Activated CD4-positive, alpha-beta memory T cell treated with anti-CD3 and anti-CD28 coated beads for 36 hours (primary cell): Measurements from ENCODE around the gene RAMP1. TPM values are rescaled to one million over a fixed set of nuclear protein-coding genes. Genes with fewer than 3 reads are reported as not detected.

Source experiments
- CTCF ChIA-PET: fragments of 350-600 bp; sonication (Branson Sonifier 250); formaldehyde crosslinking; loops from one replicate; lab custom pipeline; 2021; ENCODE audit warnings: antibody characterized with exemption, inconsistent platforms; lab: Charles Lee
- POLR2A ChIA-PET: fragments of 350-600 bp; sonication (Branson Sonifier 250); formaldehyde crosslinking; loops from one replicate; lab custom pipeline; 2021; ENCODE audit warnings: antibody characterized with exemption; lab: Charles Lee
- DNase-seq: peaks from one replicate; pipeline ENCODE4 v3.0.0-alpha.2; 2020
- H3K27ac Mint-ChIP-seq: one replicate; pipeline ENCODE4 v1.8.0; 2021; ENCODE audit warnings: mixed read lengths
- H3K27me3 Mint-ChIP-seq: one replicate; pipeline ENCODE4 v1.8.0; 2021; ENCODE audit warnings: mixed read lengths
- H3K36me3 Mint-ChIP-seq: one replicate; pipeline ENCODE4 v1.8.0; 2021; ENCODE audit warnings: mixed read lengths
- H3K4me1 Mint-ChIP-seq: one replicate; pipeline ENCODE4 v1.8.0; 2021; ENCODE audit warnings: low read depth, mixed read lengths
- H3K4me3 Mint-ChIP-seq: one replicate; pipeline ENCODE4 v1.8.0; 2021; ENCODE audit warnings: mild to moderate bottlenecking, mixed read lengths
- H3K9me3 Mint-ChIP-seq: one replicate; pipeline ENCODE4 v1.8.0; 2021; ENCODE audit warnings: mixed read lengths
- intact Hi-C: fragments of 100-400 bp; cut with micrococcal nuclease; formaldehyde crosslinking; loops from one replicate; pipeline ENCODE4 v1.15.1; 2023
- total RNA-seq, 2 experiments: library from RNA; stranded (reverse); gene quantifications; one replicate each; pipeline ENCODE4 v1.2.3, GENCODE V29; 2021

Gene RAMP1
- total RNA-seq, 2 experiments from 2014 or later = 0.77 to 0.97 TPM

DNA sequence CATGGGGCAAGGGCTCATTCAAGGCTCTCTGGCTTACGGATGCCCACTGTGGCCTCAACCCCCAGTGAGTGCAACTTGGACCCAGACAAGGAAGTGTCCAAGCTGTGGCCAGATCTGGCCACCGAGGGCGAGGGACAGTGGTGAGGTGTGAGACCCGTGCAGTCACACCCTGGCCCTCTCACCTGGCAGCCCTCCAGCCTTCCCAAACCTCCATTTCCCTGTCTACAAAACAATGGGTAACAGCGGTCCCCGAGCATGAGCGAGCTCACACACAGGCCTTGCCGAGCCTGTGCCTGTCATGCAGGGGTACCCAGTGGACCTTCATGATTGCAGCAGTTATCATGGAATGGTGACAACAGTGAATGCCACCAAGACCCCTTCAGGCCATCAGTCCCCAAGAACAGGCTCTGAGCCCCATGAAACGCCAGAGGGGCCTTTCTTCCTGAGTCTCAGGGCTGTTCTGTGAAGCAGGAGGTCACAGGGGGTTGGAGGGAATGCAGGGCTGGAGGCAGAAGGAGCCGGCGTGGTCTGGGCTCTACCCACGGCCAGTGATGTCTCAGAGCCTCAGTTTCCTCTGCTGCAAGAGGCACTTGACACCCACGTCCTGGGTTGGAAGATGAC, 49.8 kb downstream of the RAMP1 start:
- Mint-ChIP-seq H3K27me3 (no peaks in the 10 kb centered on the region), H3K36me3 (peaks cover 7% of the 10 kb centered on the region), H3K27ac (no peak overlapping the region), H3K4me1 (peaks cover 17% of the 10 kb centered on the region), H3K9me3 (peaks cover 20% of the 10 kb centered on the region), H3K4me3 (no peak overlapping the region)
- intact Hi-C loops = no loop called here
- CTCF ChIA-PET = no interaction called here
- DNase-seq = no peak
- POLR2A ChIA-PET = no interaction called here

DNA sequence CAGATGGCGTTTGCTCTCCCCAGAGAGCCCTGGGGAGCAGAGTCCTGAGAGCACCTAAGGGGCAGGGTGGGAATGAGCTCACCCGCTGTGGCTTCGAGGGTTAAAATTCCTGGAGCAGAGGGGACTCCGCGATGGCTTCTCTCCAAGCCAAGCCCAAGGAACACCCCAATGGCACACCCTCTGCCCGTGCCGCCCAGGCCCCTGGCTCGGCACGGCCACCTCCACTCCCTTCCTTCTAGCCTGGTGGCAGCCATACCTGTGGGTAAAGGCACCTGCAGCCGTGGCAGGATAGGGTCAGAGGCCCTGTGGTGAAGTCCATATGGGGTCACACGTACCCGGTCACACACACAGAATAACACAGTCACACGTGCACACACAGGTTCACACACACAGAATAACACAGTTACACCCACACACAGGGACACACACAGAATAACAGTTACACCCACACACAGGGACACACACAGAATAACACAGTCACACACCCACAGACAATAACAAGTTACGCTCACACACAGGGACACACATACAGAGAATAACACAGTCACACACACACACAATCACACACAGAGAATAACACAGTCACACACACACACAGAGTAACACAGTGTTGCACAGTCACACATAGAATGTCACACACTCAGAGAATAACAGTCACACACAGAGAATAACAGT, 50.5 kb downstream of the RAMP1 start:
- Mint-ChIP-seq H3K9me3 (peaks cover 20% of the 10 kb centered on the region), H3K27me3 (no peaks in the 10 kb centered on the region), H3K27ac (peak overlapping the region; percentile 40), H3K36me3 (peaks cover 7% of the 10 kb centered on the region), H3K4me3 (no peak overlapping the region), H3K4me1 (peaks cover 13% of the 10 kb centered on the region)
- POLR2A ChIA-PET = no interaction called here
- CTCF ChIA-PET = no interaction called here
- intact Hi-C loops = no loop called here
- no peak for DNase-seq

DNA sequence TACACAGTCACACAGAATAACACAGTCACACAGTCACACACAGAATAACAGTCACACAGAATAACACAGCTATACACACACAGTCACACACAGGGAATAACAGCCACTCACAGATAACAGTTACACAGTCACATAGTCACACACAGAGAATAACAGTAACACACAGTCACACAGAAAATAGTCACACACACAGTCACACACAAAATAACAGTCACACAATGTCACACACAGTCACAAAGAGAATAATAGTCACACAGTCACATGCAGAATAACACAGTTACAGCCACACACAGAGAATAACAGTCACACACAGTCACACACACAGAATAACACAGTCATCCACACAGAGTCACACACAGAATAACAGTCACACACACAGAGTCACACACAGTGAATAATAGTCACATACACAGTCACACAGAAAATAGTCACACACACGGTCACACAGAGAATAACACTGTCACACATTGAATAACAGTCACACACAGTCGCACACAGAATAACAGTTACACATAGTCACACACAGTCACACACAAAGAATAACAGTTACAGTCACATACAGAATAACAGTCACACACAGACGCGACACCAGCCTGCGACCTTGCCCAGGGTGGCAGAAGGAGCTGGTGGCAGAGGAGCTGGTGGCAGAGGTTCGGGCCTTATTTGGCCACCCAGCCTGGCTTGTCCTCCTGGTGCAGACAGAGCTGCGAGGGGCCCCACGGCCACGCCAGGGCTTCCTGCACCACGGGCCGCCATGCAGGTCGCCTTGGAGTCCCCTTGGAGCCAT, 51.3 kb downstream of the RAMP1 start:
- Mint-ChIP-seq H3K36me3 (peaks cover 7% of the 10 kb centered on the region), H3K27ac (peak overlapping the region; percentile 43), H3K9me3 (peaks cover 20% of the 10 kb centered on the region), H3K4me1 (peaks cover 6% of the 10 kb centered on the region), H3K4me3 (no peak overlapping the region), H3K27me3 (no peaks in the 10 kb centered on the region)
- ChIA-PET CTCF (interaction anchor here (1.3 kb wide), 1 partner anchor 12 kb away, joined by 3 read pairs; no protein-coding TSS in a partner anchor), POLR2A (no interaction called here)
- no peak for DNase-seq
- intact Hi-C loops = no loop called here

DNA sequence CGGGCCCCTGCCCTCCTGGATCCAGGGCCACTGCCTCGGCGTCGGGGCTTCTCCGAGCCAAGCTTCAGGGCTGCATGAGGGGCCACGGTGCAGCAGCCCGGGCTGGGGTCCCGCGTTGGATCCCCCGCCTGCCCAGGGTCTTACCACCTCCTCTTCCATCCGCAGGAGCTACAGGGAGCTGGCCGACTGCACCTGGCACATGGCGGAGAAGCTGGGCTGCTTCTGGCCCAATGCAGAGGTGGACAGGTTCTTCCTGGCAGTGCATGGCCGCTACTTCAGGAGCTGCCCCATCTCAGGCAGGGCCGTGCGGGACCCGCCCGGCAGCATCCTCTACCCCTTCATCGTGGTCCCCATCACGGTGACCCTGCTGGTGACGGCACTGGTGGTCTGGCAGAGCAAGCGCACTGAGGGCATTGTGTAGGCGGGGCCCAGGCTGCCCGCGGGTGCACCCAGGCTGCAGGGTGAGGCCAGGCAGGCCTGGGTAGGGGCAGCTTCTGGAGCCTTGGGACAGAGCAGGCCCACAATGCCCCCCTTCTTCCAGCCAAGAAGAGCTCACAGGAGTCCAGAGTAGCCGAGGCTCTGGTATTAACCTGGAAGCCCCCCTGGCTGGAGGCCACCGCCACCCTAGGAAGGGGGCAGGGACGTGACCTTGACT, 52.1 kb downstream of the RAMP1 start:
- intact Hi-C loops = no loop called here
- peaks cover 7% of the 10 kb centered on the region for H3K36me3 Mint-ChIP-seq
- ChIA-PET POLR2A (no interaction called here), CTCF (interaction anchor here (1.3 kb wide), 1 partner anchor 11 kb away, joined by 3 read pairs; no protein-coding TSS in a partner anchor)
- DNase-seq = no peak
- H3K27me3 Mint-ChIP-seq = no peaks in the 10 kb centered on the region
- no peak overlapping the region for H3K4me3 Mint-ChIP-seq
- no peak overlapping the region for H3K27ac Mint-ChIP-seq
- no peaks in the 10 kb centered on the region for H3K4me1 Mint-ChIP-seq
- H3K9me3 Mint-ChIP-seq = peaks cover 20% of the 10 kb centered on the region

DNA sequence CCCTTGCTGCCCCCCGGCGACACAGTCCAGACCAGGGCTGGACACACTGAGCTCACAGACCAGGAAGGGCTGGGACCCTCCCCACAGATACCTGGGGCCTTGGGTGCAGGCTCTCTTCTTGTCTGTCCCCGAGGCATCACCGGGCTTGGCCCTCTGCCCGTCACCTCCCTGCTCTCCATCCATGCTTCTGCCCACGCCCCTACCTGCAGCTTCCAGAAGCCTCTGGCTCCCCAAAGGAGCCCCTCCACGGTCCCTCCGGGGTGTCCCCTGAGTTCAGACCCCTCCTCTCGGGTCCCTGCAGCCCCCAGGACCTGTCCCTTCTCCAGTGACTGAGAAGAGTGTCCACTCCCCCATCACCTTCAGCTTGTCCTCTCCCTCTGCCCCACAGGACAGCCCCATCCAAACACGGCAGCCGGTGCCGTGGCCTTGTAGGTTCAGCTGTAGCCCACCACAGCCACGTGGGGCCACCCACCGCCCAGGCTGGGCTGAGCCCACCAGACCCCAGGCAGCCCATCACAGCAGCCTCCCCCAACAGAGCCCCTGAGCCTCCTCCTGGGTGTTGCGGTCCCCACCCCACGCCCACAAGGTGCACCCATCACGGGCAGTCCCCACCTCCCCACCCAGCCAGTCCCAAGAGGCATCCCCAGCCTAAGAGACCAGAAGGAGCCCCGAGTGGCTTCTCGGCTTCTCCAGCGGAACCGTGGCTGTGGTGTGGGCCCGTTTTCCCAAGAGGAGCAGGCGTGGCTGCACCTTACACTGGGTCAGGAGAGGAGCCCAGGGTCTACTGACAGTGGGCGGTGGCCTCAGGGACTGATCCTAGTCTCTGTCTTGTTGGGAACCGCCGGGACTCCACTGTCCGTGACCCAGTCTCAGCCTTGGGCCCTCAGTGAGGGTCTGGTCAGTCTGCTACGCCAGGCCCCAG, 53.1 kb downstream of the RAMP1 start:
- Mint-ChIP-seq H3K4me3 (no peak overlapping the region), H3K9me3 (peaks cover 14% of the 10 kb centered on the region), H3K36me3 (peaks cover under 1% of the 10 kb centered on the region), H3K27me3 (no peaks in the 10 kb centered on the region), H3K27ac (no peak overlapping the region), H3K4me1 (no peaks in the 10 kb centered on the region)
- CTCF ChIA-PET = interaction anchor here (1.3 to 1.6 kb wide), 2 partner anchors 10 to 11 kb away, joined by 3 to 4 read pairs; no protein-coding TSS in a partner anchor
- DNase-seq = no peak
- POLR2A ChIA-PET = no interaction called here
- intact Hi-C loops = no loop called here

DNA sequence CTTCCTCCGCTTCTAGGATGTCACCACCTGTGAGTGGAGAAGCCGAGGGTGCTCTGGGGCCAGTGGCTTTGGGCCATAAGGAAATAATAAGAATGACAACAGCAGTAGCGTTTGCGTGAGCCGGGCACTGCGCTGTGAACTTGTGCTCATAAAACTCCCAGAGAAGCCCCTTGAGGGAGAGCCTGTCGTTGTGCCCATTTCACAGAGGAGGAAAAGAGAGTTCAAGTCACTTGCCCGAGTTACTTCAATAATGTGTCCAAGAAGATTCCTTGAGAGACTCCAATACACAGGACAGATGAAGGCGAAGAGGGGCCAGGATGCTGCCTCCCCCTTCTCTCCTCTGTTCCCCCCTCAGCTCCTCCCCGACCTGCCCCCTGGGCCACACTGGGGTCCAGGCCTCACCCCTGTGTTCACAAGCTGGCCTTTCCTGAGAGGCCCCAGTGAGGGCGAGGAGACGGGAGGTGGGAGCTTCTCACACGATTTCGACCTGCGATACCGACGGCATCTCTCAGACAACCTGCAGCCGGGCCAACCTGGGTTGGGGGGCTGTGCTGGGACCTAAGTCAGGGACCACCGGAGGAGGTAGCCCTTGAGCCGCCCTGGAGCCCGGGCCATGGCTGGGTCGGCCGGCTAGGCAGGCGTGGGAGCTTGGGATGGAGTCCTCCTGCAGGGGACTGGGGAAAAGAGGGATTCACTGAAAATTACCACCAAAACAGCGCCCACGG, 53.9 kb downstream of the RAMP1 start:
- no peak overlapping the region for H3K27ac Mint-ChIP-seq
- ChIA-PET POLR2A (no interaction called here), CTCF (interaction anchor here (1.6 kb wide), 1 partner anchor 10 kb away, joined by 4 read pairs; no protein-coding TSS in a partner anchor)
- intact Hi-C loops = no loop called here
- H3K4me1 Mint-ChIP-seq = no peaks in the 10 kb centered on the region
- H3K4me3 Mint-ChIP-seq = no peak overlapping the region
- DNase-seq = no peak
- no peaks in the 10 kb centered on the region for H3K36me3 Mint-ChIP-seq
- H3K27me3 Mint-ChIP-seq = no peaks in the 10 kb centered on the region
- peaks cover 8% of the 10 kb centered on the region for H3K9me3 Mint-ChIP-seq

DNA sequence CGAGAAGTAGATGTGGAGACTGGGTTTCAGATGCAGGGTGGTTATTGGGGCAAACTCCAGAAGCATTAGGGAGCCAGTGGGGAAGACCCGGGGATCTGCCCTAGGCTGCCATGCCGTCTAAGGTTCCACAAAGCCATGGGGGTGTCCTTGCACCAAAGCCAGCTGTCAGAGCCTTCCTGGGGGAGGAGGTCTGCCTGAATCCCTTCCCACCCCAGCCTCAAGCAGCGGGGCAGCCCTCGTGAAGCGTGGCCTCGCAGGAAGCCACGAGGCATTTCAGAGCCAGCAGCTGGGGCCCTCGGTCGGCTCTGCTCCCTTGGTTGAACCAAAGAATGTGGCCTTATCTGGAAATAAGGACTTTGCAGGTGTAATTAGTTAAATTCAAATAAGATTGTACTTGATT, 56.2 kb downstream of the RAMP1 start:
- H3K27me3 Mint-ChIP-seq = no peaks in the 10 kb centered on the region
- no peak overlapping the region for H3K4me3 Mint-ChIP-seq
- no peaks in the 10 kb centered on the region for H3K36me3 Mint-ChIP-seq
- DNase-seq = no peak
- H3K9me3 Mint-ChIP-seq = peaks cover 3% of the 10 kb centered on the region
- intact Hi-C loops = no loop called here
- H3K4me1 Mint-ChIP-seq = no peaks in the 10 kb centered on the region
- H3K27ac Mint-ChIP-seq = no peak overlapping the region
- ChIA-PET POLR2A (no interaction called here), CTCF (no interaction called here)

DNA sequence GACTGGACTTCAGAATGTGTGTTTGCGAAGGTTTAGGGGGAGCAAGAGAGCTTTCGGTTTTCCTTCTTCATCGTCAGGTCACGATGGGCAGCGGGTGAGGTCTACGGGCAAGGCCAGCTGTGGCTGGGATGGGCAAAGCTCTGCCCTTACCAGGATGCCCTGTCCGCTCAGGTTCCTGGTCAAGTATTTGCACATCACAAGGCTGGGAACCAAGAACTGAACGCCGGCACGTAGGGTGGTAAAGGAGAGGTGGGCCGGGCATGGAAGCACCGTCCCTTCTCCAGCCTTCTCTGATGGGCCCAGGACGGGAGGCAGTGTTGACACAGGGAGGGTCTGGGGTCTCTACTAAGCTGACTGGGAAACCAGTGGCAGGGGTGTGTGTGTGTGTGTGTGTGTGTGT, 56.9 kb downstream of the RAMP1 start:
- DNase-seq = no peak
- no peaks in the 10 kb centered on the region for H3K27me3 Mint-ChIP-seq
- H3K4me3 Mint-ChIP-seq = no peak overlapping the region
- no peak overlapping the region for H3K27ac Mint-ChIP-seq
- intact Hi-C loops = no loop called here
- no peaks in the 10 kb centered on the region for H3K36me3 Mint-ChIP-seq
- peaks cover 3% of the 10 kb centered on the region for H3K4me1 Mint-ChIP-seq
- no peaks in the 10 kb centered on the region for H3K9me3 Mint-ChIP-seq
- ChIA-PET POLR2A (no interaction called here), CTCF (interaction anchor here (1.0 kb wide), 1 partner anchor 11 kb away, joined by 3 read pairs; no protein-coding TSS in a partner anchor)

DNA sequence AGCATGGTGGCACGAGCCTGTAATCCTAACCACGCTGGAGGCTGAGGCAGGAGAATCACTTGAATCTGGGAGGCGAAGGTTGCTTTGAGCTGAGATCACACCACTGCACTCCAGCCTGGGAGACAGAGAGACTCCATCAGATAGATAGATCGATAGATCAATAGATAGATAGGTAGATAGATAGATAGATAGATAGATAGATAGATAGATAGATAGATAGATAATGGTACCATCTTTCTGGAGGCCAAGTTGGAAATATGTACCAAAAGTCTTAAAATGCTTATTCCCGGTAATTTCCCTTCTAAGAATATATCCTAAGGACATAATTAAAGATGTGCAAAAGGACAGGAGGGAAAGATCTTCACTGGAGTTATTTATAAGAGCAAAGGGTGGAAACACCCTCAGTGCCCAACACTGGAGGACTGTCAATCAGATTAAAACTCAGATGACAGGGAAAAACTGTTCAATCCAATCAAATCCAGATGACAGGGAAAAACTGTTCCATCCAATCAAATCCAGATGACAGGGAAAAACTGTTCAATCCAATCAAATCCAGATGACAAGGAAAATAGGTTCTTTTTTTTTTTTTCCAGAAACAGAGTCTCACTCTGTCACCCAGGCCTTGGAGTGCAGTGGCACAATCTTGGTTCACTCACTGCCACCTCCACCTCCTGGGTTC, 58.4 kb downstream of the RAMP1 start:
- Mint-ChIP-seq H3K9me3 (no peaks in the 10 kb centered on the region), H3K4me1 (peaks cover 8% of the 10 kb centered on the region), H3K4me3 (no peak overlapping the region), H3K36me3 (no peaks in the 10 kb centered on the region), H3K27me3 (no peaks in the 10 kb centered on the region), H3K27ac (no peak overlapping the region)
- ChIA-PET POLR2A (no interaction called here), CTCF (no interaction called here)
- DNase-seq = no peak
- intact Hi-C loops = no loop called here

DNA sequence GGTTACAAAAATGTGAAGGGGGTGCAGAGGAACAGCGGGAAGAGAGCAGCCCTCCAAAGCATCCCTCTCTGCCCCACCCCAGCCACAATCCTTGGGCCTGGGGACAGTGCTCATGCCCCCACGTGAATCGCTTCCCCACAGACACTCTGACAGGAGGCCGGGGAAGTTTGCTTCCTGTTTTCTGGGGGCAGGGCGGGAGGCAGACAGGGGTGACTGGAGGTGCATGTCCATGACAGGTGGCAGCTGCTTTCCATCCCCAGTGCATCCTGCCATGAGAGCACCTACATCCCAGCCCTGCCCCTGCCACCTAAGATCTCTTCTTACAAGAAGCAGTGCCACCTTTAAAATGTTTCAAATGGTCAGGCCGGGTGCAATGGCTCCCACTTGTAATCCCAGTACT, 60.2 kb downstream of the RAMP1 start:
- intact Hi-C loops = no loop called here
- Mint-ChIP-seq H3K9me3 (no peaks in the 10 kb centered on the region), H3K4me1 (peaks cover 17% of the 10 kb centered on the region), H3K27me3 (no peaks in the 10 kb centered on the region), H3K36me3 (no peaks in the 10 kb centered on the region), H3K27ac (no peak overlapping the region), H3K4me3 (no peak overlapping the region)
- ChIA-PET CTCF (interaction anchor here (1.1 kb wide), 1 partner anchor 220 kb away, joined by 3 read pairs; no protein-coding TSS in a partner anchor), POLR2A (no interaction called here)
- DNase-seq = no peak
